ENCODE measurements around the gene ZNF264.

Gene ZNF264

DNA sequence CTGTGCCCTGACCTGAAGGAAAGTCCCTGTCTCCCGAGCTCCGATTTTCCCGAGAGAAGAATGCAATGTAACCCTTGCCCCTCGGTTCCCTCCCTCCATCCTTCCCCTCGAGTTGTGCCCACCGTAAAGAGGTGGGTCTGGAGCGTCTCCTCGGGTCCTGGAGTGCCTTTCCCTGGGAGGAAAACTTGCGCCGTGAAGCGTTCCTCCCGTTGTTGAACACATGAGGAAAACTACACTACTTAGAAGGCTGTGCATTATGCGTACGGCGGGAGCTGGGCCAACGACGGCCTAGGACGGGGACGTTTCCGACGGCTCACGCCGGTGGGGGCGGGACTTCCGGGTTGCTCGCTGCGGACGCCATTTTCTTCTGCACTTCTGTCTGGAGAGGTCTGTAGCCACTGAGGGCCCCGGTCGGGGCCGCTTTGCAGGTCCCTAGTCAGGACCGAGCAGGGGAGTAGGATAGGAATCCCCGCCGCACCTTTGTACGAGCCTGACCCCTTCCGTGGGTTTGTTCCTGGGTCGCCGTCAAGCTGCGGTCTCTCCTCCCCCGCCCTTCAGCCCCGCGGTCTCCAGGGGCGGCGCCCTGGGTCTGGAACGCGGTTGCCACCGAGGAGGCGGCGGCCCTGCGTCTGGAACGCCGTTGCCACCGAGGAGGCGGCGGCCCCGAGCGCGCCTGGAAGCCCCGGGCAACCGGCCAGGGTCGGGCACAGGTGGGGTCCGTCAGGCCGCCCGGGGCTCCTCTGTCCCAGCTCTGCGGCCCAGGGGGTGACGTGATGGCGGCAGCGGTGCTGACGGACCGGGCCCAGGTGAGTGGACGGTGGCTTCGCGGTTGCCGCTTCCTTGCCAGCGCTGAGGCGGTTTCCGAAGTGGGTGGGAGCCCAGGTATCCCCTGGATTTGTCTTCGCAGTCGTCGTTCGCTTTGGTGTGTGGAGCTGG, at the start of gene ZNF264:
TSS of gene ZNF264 (plus strand) at position 360 of the 936 bp plus-strand sequence. CDS start at position 774, 414 bp downstream.
- ATAC-seq (ENCODE audit: low read depth) (peak; percentile 97), DNase-seq (ENCODE audit: low spot score) (peak; percentile 82)
- Histone ChIP-seq H3K27ac (ENCODE audit: poor library complexity, severe bottlenecking) (peak within 1 kb of the TSS; percentile 51), H3K4me3 (ENCODE audit: severe bottlenecking) (peak within 1 kb of the TSS; percentile 91), H3K36me3 (ENCODE audit: low read depth) (peaks cover 41% of the 10 kb centered on the region), H3K27me3 (ENCODE audit: insufficient read depth, poor library complexity, severe bottlenecking) (no peaks in the 10 kb centered on the region), H3K9me3 (ENCODE audit: severe bottlenecking) (no peaks in the 10 kb centered on the region), H3K4me1 (ENCODE audit: insufficient read depth, poor library complexity, severe bottlenecking) (peaks cover 8% of the 10 kb centered on the region)
- TF ChIP-seq, protein P1, sequence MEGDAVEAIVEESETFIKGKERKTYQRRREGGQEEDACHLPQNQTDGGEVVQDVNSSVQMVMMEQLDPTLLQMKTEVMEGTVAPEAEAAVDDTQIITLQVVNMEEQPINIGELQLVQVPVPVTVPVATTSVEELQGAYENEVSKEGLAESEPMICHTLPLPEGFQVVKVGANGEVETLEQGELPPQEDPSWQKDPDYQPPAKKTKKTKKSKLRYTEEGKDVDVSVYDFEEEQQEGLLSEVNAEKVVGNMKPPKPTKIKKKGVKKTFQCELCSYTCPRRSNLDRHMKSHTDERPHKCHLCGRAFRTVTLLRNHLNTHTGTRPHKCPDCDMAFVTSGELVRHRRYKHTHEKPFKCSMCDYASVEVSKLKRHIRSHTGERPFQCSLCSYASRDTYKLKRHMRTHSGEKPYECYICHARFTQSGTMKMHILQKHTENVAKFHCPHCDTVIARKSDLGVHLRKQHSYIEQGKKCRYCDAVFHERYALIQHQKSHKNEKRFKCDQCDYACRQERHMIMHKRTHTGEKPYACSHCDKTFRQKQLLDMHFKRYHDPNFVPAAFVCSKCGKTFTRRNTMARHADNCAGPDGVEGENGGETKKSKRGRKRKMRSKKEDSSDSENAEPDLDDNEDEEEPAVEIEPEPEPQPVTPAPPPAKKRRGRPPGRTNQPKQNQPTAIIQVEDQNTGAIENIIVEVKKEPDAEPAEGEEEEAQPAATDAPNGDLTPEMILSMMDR (IDR thresholded peaks at IDR 0.05; ENCODE audit: poor library complexity, severe bottlenecking) = peak; percentile 8

DNA sequence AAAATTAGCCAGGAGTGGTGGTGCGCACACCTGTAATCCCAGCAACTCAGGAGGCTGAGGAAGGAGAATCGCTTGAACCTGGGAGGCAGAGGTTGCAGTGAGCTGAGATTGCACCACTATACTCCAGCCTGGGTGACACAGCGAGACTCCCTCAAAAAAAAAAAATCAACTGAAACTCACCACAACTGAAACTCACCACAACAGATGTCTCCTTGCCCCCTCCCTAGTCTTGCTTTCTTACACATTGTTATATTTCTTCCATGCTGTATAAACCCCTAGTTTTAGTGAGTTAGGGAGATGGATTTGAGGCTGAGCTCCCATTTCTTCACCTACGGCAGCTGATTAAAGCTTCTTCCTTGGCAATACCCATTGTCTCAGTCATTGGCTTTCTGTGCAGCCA, 49.6 kb upstream of the ZNF264 start:
- H3K9me3 ChIP-seq (ENCODE audit: severe bottlenecking) = no peaks in the 10 kb centered on the region
- no peaks in the 10 kb centered on the region for H3K27me3 ChIP-seq (ENCODE audit: insufficient read depth, poor library complexity, severe bottlenecking)
- DNase-seq (ENCODE audit: low spot score) (no peak), ATAC-seq (ENCODE audit: low read depth) (no peak)
- H3K4me1 ChIP-seq (ENCODE audit: insufficient read depth, poor library complexity, severe bottlenecking) = no peaks in the 10 kb centered on the region
- H3K36me3 ChIP-seq (ENCODE audit: low read depth) = no peaks in the 10 kb centered on the region
- TF ChIP-seq, protein P1 (IDR thresholded peaks at IDR 0.05; ENCODE audit: poor library complexity, severe bottlenecking) = no peak
- H3K4me3 ChIP-seq (ENCODE audit: severe bottlenecking) = no peak overlapping the region
- H3K27ac ChIP-seq (ENCODE audit: poor library complexity, severe bottlenecking) = no peak overlapping the region

DNA sequence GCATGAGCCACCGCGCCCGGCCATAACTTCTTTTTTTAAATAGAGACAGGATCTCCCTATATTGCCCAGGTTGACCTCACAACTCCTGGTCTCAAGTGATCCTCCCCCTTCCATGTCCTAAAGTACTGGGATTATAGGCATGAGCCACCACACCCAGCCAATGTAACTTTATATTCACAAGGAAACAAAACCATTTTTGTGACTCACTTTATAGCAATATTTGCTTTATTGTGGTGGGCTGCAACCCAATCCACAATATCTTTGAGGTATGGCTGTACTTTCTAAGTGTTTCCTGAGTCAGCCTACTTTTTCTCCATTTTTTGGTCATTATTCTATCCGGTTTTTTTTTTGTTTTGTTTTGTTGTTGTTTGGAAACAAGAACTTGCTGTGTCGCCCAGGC, 38.4 kb upstream of the ZNF264 start:
- no peak for DNase-seq (ENCODE audit: low spot score)
- TF ChIP-seq, protein P1 (IDR thresholded peaks at IDR 0.05; ENCODE audit: poor library complexity, severe bottlenecking) = no peak
- ATAC-seq (ENCODE audit: low read depth) = no peak
- no peaks in the 10 kb centered on the region for H3K9me3 ChIP-seq (ENCODE audit: severe bottlenecking)
- H3K4me1 ChIP-seq (ENCODE audit: insufficient read depth, poor library complexity, severe bottlenecking) = no peaks in the 10 kb centered on the region
- no peaks in the 10 kb centered on the region for H3K27me3 ChIP-seq (ENCODE audit: insufficient read depth, poor library complexity, severe bottlenecking)
- H3K27ac ChIP-seq (ENCODE audit: poor library complexity, severe bottlenecking) = no peak overlapping the region
- no peak overlapping the region for H3K4me3 ChIP-seq (ENCODE audit: severe bottlenecking)
- H3K36me3 ChIP-seq (ENCODE audit: low read depth) = no peaks in the 10 kb centered on the region

DNA sequence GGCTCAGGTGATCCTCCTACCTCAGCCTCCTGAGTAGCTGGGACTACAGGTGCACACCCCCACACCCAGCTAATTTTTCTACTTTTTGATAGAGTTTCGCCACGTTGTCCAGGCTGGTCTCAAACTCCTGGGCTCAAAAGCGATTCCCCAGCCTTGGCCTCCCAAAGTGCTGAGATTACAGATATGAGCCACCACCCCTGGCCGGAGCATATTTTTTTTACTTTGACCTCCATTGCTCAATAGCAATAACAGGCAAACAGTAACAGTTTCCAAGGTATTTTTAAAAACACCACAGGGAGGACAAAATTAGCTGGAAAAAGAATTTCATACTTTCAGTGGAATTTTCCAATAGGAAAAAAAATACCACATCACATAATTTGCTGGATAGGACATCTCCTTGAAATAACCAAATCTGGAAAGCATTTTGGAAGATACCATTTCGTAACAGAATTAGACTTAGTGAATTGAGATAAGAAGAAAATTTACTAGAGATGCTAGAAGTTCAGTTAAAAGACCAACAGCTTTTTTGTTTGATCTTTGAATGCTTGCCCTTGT, 29.2 kb upstream of the ZNF264 start:
- Histone ChIP-seq H3K27me3 (ENCODE audit: insufficient read depth, poor library complexity, severe bottlenecking) (no peaks in the 10 kb centered on the region), H3K36me3 (ENCODE audit: low read depth) (no peaks in the 10 kb centered on the region), H3K9me3 (ENCODE audit: severe bottlenecking) (no peaks in the 10 kb centered on the region), H3K4me3 (ENCODE audit: severe bottlenecking) (no peak overlapping the region), H3K27ac (ENCODE audit: poor library complexity, severe bottlenecking) (no peak overlapping the region), H3K4me1 (ENCODE audit: insufficient read depth, poor library complexity, severe bottlenecking) (no peaks in the 10 kb centered on the region)
- DNase-seq (ENCODE audit: low spot score) (no peak), ATAC-seq (ENCODE audit: low read depth) (no peak)
- TF ChIP-seq, protein P1 (IDR thresholded peaks at IDR 0.05; ENCODE audit: poor library complexity, severe bottlenecking) = no peak

Data from RWPE2 (cell line).